Hepatocyte (in vitro differentiated cells): ENCODE measurements around the gene BCL7B. TPM values are rescaled to one million over a fixed set of nuclear protein-coding genes. Genes with fewer than 3 reads are reported as not detected.
"Not testable (repeated sequence)": the region's sequence is repeated elsewhere in the genome, so short reads cannot be mapped to it uniquely, and the experiment has no call there.

Experiments used
- DNase-seq: peaks from one replicate; pipeline ENCODE4 v3.0.0-alpha.2; 2016; ENCODE audit warnings: low spot score
- H2AFZ ChIP-seq: fragments of 200-600 bp; sonication (generic); 2 replicates; pipeline ENCODE4 v1.6.0; 2016; ENCODE audit warnings: antibody characterized with exemption, mild to moderate bottlenecking
- H3K27ac ChIP-seq: fragments of 200-600 bp; sonication (generic); 2 replicates; pipeline ENCODE4 v1.5.1; 2016; ENCODE audit warnings: mild to moderate bottlenecking
- H3K27me3 ChIP-seq: fragments of 200-600 bp; sonication (generic); 2 replicates; pipeline ENCODE4 v1.6.1; 2016
- H3K36me3 ChIP-seq: fragments of 200-600 bp; sonication (generic); replicated peaks from 2 replicates; pipeline ENCODE4 v1.5.1; 2016; ENCODE audit warnings: low read depth; ENCODE audit not compliant: insufficient read depth
- H3K4me1 ChIP-seq: fragments of 200-600 bp; sonication (generic); 2 replicates; pipeline ENCODE4 v1.5.1; 2016; ENCODE audit warnings: mild to moderate bottlenecking, moderate library complexity; ENCODE audit not compliant: insufficient read depth
- H3K4me2 ChIP-seq: fragments of 200-600 bp; sonication (generic); 2 replicates; pipeline ENCODE4 v1.6.0; 2016
- H3K4me3 ChIP-seq: fragments of 200-600 bp; sonication (generic); 2 replicates; pipeline ENCODE4 v1.5.1; 2016; ENCODE audit warnings: mild to moderate bottlenecking
- H3K79me2 ChIP-seq: fragments of 200-600 bp; sonication (generic); 2 replicates; pipeline ENCODE4 v1.6.0; 2017; ENCODE audit warnings: mild to moderate bottlenecking
- H3K9me2 ChIP-seq: fragments of 200-600 bp; sonication (generic); replicated peaks from 2 replicates; pipeline ENCODE4 v1.6.0; 2017; ENCODE audit warnings: mild to moderate bottlenecking; ENCODE audit not compliant: insufficient read depth
- H3K9me3 ChIP-seq: fragments of 200-600 bp; sonication (generic); 2 replicates; pipeline ENCODE4 v1.5.1; 2016; ENCODE audit warnings: low read depth, mild to moderate bottlenecking
- H4K20me1 ChIP-seq: fragments of 200-600 bp; sonication (generic); 2 replicates; pipeline ENCODE4 v1.6.0; 2016; ENCODE audit warnings: mild to moderate bottlenecking; ENCODE audit not compliant: insufficient read depth, poor library complexity, severe bottlenecking
- CTCF ChIP-seq: fragments of 200-600 bp; sonication (generic); IDR thresholded peaks from 2 replicates; pipeline ENCODE4 v1.5.1; 2016; ENCODE audit warnings: antibody characterized with exemption, mild to moderate bottlenecking; ENCODE audit not compliant: poor library complexity
- EZH2 ChIP-seq: fragments of 200-600 bp; sonication (generic); IDR thresholded peaks from 2 replicates; pipeline ENCODE4 v1.6.1; 2016; ENCODE audit warnings: antibody characterized with exemption, mild to moderate bottlenecking, borderline replicate concordance
- EZH2phosphoT487 ChIP-seq: fragments of 200-600 bp; sonication (generic); IDR thresholded peaks from one replicate; pipeline ENCODE4 v1.6.1; 2018; ENCODE audit warnings: antibody characterized with exemption, mild to moderate bottlenecking, low read depth, moderate library complexity; ENCODE audit not compliant: unreplicated experiment, severe bottlenecking
- WGBS: methylation state at CpG from one replicate; pipeline ENCODE4 v1.1.6; 2016; ENCODE audit warnings: low lambda C conversion rate; ENCODE audit errors: missing lambda C conversion rate; 5-methylcytosine and 5-hydroxymethylcytosine counted together
- polyA plus RNA-seq: library from polyadenylated mRNA; unstranded; fragments of >200 nt; fragmentation: Nextera tagmentation; extraction: Ambion mirVana; gene quantifications from 2 replicates; pipeline ENCODE4 v1.2.1, GENCODE V29; 2016
- total RNA-seq: library from RNA; depleted of rRNA; stranded (reverse); fragments of >200 nt; gene quantifications from 2 replicates; pipeline ENCODE4 v1.2.3, GENCODE V29; 2014

Gene BCL7B
- total and polyA plus RNA-seq, 2 experiments from 2014 or later: 44.7 to 54.0 TPM

- Histone ChIP-seq H3K4me3 (no peak overlapping the region), H2AFZ (no peak overlapping the region), H4K20me1 (no peaks in the 10 kb centered on the region), H3K36me3 (no peaks in the 10 kb centered on the region), H3K27ac (no peak overlapping the region), H3K27me3 (no peaks in the 10 kb centered on the region), H3K4me2 (no peak overlapping the region), H3K4me1 (no peaks in the 10 kb centered on the region), H3K9me2 (no peaks in the 10 kb centered on the region), H3K79me2 (no peaks in the 10 kb centered on the region), H3K9me3 (no peaks in the 10 kb centered on the region)
- DNase-seq: no peak
- 75% methylated on average over 2 of the region's 2 CpGs for WGBS
- TF ChIP-seq CTCF (no peak), EZH2phosphoT487 (no peak), EZH2 (no peak)
Measured at GRCh38 chr7:73585196-73585595, 27.7 kb upstream of the BCL7B start.

DNA sequence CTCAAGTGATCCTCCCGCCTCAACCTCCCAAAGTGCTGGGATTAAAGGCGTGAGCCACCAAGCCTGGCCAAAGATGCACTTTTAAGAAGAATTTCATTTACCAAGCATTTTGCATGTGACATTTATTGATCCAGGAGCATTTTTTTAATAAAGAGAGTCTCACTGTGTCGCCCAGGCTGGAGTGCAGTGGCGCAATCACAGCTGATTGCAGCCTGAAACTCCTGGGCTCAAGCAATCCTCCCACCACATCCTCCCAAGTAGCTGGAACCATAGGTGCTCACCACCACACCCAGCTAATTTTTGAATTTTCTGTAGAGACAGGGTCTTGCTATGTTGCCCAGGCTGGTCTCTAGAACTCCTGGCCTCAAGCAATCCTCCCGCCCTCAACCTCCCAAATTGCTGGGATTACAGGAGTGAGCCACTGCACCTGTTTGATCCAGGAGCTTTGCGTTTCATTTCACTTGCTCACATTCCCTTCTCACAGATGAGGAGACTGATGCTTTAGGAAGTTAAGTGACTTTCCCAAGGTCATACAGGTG, 25.2 kb upstream of the BCL7B start:
- Histone ChIP-seq H3K4me2 (no peak overlapping the region), H3K4me3 (no peak overlapping the region), H3K36me3 (no peaks in the 10 kb centered on the region), H3K79me2 (peaks cover 5% of the 10 kb centered on the region), H4K20me1 (no peaks in the 10 kb centered on the region), H3K4me1 (no peaks in the 10 kb centered on the region), H2AFZ (no peak overlapping the region), H3K27ac (no peak overlapping the region), H3K9me3 (no peaks in the 10 kb centered on the region), H3K27me3 (no peaks in the 10 kb centered on the region), H3K9me2 (no peaks in the 10 kb centered on the region)
- 92% methylated on average over 6 of the region's 6 CpGs for WGBS
- DNase-seq: no peak
- no peak for TF ChIP-seq CTCF
- no peak for TF ChIP-seq EZH2
- no peak for TF ChIP-seq EZH2phosphoT487

DNA sequence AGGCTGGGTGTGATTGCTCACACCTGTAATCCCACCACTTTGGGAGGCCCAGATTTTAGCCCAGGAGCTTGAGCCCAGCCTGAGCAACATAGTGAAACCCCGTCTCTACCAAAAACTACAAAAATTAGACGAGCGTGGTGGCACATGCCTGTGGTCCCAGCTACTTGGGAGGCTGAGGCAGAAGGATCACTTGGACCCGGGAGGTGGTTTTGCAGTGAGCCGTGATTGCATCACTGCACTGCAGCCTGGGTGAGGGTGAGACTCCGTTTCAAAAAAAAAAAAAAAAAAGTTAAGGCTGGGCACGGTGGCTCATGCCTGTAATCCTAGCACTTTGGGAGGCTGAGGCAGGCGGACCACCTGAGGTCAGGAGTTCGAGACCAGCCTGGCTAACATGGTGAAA, 23.5 kb upstream of the BCL7B start:
- not testable (repeated sequence) for H3K4me2 ChIP-seq, H3K27ac ChIP-seq, DNase-seq, H3K27me3 ChIP-seq, H4K20me1 ChIP-seq, H3K4me3 ChIP-seq, H3K36me3 ChIP-seq, H3K4me1 ChIP-seq, H2AFZ ChIP-seq, H3K9me2 ChIP-seq, H3K9me3 ChIP-seq
- H3K79me2 ChIP-seq: peaks cover 22% of the 10 kb centered on the region
- 89% methylated on average over 9 of the region's 9 CpGs for WGBS

GRCh38 chr7:73578342-73579128, 21.0 kb upstream of the BCL7B start, which contains the start of gene TBL2:
Gene TBL2 (minus strand): TSS chr7:73578579. CDS start chr7:73578549, 30 bp downstream.
- Histone ChIP-seq H3K36me3 (no peaks in the 10 kb centered on the region), H3K27me3 (no peaks in the 10 kb centered on the region), H3K4me2 (peak within 1 kb of the TSS; percentile 93), H3K9me2 (no peaks in the 10 kb centered on the region), H3K4me3 (peak within 1 kb of the TSS; percentile 69), H3K27ac (peak within 1 kb of the TSS; percentile 96), H3K79me2 (peaks cover 36% of the 10 kb centered on the region), H2AFZ (peak within 1 kb of the TSS; percentile 54), H3K9me3 (no peaks in the 10 kb centered on the region), H3K4me1 (peaks cover 10% of the 10 kb centered on the region), H4K20me1 (peaks cover 14% of the 10 kb centered on the region)
- TF ChIP-seq EZH2: no peak
- TF ChIP-seq CTCF: no peak
- no peak for TF ChIP-seq EZH2phosphoT487
- peak; percentile 100 for DNase-seq
- under 1% methylated on average over 30 of the region's 75 CpGs for WGBS
